NCI-H2107 (cell line): ENCODE data around the gene ARAP1.
A peak's percentile ranks its signal among the peaks of the same experiment; 100 is the strongest.

ENCODE experiments used
- DNase-seq: peaks from one replicate; lab custom pipeline; 2025; lab: John Stamatoyannopoulos, UW

ARAP1 gene

DNA sequence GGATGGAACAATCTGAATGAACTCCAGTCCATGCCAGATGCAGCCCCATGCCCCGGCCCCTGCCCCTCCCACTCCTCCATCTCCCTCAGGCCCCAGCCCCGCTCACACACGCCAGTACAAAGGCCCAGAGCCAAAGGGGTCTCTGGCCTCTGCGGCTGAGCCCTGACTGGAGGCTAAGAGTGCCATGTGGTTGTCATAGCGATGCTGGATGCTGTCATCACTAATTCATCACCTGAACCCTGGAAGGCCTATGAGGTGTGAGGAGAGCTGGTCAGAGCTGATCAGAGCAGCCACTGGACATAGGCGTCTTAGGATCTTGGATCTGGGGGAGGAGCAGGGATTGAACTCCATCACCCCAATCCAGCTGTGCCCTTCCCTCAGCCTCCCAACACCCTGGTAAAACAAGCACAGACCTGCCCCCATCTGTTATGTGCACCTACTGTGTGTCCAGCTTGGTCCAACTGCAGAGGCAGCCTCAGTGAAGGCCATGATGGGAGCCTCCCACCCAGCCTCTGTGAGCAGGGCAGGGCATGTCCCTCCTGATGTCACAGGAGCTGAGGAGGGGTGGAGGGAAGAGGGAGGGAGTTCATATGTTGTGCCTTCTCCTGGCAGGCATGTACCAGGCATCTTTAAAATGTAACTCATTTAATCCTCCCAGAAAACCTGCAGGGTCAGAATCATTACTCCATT lies 94.7 kb downstream of the ARAP1 start:
- no peak for DNase-seq

DNA sequence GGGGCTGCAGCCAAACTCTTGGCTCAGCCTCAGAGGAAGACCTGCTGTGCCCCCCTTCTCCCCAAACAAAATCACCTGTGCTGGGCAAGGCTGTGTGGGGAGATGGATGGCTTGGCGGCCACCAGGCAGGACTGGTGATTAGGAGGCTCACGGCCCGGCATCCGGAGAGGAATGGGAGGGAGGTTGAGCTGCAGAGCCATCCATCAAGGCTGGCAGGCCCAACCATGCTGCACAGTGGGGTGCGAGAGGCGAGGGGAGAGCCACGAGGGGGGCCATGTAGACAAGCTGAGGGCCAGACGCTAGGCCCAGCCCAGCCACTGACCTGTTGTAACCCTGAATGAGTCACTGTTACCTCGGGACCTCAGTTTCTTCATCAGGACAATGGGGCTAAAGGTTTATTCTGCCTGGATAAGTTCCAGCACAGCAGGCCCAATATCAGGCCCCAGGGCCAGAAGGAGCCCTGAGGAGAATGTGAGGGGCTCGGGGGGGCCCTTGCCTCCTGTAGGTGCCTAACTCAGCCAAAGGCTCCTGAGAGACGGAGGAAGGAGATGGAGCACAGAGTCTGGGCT lies 96.2 kb downstream of the ARAP1 start:
- DNase-seq = no peak

DNA sequence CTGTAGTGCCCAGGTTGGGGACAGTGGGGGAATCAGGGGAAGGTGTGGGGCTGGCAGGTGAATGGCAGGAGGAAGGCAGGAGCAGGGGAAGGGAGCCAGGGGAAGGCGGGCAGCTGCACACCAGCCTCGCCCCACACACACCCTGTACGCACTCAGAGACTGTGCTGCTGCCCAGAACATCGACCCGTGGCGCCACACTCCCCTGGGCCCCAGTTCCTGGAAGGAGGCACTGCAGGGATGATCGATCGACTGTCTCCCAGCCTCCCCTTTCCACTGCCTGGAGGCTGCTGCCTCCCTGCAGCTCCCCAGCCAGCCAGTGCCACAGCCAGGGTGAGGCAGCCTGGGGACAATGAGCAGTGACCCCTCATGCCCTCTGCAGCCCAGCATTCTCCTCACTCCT lies 97.2 kb downstream of the ARAP1 start:
- no peak for DNase-seq

DNA sequence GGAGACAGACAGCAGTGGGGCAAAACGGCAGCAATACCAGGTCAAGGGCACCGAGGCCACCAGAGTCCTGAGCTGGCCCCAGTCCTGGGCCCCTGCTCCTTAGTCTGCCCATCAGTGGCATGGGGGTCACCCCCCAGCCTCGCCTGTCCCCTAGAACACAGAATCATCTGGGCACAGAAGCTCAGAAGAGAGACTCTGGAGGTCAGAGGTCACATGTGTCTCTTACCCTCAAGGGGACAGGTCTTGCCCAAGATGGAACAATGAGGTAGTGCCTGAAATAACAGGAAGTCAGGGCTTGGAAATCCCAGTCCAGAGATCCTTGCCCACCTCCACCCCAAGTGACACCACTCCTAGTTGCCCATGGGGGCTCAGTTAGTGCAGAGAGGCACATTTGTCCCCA lies 98.6 kb downstream of the ARAP1 start:
- no peak for DNase-seq

DNA sequence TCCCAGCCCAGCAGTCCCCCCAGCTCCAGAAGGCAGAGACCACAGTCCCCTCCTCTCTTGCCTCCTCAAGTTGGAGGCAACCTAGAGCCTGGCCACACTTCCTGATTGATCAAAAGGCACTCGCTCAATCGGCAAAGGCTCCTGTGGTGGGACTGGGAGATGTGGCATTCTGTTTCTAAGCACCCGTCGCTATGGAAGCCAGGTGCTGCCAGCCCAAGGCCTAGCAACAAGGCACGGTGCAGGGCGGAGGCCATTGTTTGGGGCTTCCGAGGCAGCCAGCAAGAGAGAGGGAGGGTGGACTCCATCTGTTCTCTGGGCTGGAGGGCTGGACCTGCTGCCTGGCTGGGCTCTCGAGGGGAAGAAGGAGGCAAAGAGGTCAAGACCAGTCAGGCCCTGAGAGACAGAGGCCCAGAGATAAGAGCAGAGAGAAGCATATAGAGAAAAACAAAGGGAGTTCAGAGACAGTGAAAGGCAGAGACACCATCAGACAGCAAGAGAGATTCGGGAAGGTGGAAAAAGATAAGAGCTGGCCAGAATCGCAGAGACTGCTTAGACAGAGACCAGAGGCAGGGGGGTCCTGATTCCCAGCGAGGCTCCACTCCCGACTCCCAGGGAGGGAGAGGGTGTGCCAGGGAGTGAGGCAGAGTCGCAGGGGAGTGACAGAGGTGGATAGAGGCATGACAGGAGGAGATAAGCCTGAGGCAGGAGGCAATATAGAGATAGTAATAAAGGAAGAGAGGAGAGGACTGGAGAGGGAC lies 99.2 kb downstream of the ARAP1 start:
- peak; percentile 81 for DNase-seq

DNA sequence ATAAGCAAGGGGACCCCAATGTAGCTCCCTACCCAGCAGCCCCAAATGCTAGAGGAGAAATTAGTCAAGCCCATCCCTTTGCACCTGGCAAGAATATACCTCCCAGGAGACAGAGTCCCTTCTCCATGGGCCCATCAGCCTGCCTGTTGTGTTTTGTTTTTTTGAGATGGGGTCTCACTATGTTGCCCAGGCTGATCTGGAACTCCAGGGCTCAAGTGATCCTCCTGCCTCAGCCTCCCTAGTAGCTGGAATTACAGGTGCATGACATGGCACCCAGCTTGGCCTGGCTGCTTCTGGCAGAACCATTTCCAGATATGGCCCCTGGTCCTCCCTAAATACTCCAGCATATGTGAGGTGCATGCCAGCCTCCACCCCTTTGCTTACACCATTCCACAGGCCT lies 100.1 kb downstream of the ARAP1 start:
- DNase-seq = no peak

DNA sequence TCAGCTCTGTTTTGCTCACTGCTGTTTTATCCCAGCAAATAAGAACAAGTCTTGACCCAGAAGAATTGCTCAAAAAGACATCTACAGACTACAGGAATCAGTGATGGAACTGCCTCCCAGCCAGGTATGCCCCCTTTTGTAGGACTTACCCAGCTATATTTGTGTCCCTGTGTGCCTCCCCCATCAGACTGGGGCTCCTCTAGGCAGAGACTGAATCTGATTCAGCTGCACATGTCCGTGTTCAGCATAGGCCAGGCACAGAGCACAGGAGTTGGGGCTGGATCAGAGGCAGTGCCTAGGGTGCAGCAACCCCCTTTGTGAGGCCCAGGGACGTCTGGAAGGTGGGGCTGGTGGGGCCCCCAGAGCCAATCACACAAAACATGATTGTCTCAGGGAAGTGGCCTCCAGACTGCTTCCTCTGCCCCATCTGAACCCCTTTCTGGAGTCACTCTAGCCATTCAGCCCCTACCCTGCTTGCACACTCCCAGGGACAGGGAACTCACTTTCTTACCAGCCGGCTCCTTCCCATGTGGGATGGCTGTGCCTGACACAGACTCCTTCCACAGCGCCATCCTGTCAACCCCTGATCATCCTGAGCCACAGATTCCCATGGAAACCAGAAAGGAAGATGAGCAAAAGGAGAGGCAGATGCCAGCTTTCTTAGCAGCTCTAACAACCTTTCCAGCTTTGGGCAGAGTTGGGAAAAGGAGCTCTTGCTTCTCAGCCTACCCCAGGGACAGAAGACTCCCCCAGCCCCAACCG lies 102.8 kb downstream of the ARAP1 start:
- no peak for DNase-seq

DNA sequence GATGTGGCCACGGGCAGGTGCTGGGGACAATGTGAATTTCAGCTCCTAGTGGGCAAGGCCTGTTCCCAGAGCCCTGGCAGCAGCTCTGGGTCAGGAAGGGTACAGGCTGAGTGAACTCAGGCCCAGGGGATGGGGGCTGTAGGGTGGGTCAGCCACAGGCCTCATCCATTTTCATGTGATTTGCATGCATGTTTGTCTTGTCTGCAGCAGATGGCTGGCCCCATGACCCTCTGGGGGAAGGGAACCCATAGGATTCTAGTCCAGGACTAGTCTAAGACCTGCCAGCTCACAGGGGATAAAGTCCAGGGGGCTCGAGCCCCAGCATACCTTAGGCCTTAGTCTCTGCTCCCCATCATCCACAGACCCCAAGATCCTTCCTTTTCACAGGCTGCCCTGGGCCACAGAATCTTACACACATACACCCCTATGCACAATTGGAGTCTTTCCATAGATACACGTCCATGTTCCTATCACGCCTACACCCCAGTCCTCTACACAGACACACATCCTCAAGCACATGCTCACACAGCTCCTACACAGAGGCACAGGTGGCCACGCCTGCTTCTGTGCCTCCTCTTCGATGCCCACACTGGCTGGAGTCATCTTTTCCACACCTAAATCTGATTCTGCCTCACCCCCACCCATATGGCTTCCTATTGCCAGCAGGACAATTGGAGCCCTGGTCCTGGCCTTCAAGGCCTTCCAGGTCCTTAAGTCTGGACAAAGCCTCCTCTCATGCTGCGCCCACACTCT lies 103.6 kb downstream of the ARAP1 start:
- no peak for DNase-seq

DNA sequence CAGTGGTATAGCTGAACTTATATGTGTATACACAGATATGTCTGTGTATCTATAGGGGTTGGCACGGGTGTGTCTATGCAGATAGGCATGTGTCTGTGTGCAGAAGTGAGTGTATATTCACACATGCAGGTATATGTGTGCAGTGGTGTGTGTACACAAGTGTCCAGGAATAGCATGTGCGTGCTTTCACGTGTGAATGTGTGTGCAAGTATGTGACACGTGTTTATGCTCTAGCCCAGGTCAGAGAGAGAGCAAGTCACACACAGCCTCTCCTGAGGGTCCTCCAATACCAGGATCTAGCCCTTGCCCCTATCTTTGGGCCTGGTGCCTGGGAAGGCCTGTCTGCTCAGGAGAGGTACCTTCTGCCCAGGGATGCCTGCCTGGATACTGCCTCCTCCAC lies 104.3 kb downstream of the ARAP1 start:
- no peak for DNase-seq

DNA sequence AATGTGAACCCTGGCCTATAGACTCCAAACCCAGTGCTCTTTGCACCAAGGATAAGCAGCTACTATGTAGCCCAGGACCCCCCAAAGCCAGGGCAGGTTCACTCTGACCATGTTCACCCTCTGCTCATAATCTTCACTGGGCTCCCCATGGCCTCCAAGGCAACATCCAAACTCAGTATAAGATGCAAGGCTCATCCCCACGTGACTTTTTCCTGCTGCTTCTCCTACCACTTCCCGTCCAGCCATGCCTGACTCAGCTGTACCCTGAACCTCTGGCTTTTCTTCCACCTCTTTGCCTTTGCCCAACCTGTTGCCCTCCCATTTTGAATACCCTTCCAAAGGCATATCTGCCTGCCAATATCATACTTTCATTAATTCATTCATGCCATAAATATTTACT lies 105.7 kb downstream of the ARAP1 start:
- DNase-seq = no peak

DNA sequence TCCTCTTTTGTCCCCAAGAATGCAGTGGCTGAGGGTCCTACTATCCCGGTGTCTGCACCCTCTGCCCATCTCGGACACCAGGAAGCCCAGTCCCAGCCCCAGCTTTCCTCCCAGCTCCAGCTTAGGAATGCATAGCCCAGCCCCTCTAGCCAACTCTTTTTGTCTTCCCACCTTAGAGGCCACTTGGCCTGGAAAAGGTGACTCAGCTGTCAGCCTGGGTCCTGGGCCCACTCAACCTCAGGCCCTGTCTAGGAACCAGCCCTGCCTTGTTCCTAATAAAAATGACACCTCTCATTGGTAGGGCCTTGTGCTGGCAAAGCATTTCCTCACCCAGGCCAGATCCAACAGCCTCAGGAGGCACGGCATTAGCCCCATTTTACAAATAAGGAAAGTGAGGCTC lies 106.2 kb downstream of the ARAP1 start:
- DNase-seq = no peak

DNA sequence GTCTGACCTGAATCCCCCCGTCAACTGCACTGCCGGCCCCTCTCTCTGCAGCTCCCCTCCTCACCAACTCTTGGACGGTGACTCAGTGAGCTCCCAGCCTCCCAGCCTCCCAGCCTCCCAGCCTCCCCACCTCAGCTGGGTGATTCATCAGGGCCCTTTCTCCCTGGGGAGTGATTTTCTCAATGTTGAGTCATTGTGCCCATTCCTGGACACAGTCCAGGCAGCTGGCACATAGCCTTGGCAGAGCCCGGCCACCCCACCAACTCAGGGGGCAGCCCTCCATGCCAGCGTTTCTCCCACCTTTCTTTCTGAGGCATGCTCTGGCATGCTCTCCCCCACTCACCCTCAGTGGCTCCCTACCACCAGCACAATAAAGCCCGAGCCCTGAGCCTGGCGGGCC lies 108.7 kb downstream of the ARAP1 start:
- no peak for DNase-seq

DNA sequence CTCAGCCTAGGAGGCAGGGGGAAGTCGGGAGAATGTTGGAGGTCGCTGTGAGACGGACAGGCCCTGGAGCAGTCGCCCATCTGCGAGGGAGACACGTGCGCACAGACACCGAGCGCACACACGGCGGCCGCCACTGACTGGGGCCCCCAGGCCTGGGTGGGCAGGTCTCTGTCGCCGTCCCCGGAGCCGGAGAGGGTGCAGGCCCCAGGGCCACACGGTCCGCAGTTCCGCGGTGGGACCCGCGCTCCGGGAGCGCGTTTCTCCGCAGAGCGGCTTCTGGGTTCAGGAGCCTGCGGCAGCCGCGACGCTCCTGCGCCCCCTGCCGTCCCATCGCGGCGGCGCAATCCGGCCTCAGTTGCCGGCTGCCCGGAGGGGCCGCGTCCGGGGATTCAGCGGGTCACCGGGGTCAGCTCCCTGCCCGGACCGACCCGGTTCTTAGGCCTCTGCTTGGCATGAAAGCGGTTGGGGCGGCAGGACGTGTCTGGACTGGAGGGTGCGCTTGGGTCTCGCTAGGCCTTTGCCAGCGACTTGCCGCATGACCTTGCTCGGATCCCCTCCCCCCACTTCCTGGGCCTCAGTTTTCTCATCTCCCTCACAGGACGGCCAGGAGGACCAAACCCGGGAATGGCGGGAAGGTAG lies 109.2 kb downstream of the ARAP1 start:
- DNase-seq = no peak

DNA sequence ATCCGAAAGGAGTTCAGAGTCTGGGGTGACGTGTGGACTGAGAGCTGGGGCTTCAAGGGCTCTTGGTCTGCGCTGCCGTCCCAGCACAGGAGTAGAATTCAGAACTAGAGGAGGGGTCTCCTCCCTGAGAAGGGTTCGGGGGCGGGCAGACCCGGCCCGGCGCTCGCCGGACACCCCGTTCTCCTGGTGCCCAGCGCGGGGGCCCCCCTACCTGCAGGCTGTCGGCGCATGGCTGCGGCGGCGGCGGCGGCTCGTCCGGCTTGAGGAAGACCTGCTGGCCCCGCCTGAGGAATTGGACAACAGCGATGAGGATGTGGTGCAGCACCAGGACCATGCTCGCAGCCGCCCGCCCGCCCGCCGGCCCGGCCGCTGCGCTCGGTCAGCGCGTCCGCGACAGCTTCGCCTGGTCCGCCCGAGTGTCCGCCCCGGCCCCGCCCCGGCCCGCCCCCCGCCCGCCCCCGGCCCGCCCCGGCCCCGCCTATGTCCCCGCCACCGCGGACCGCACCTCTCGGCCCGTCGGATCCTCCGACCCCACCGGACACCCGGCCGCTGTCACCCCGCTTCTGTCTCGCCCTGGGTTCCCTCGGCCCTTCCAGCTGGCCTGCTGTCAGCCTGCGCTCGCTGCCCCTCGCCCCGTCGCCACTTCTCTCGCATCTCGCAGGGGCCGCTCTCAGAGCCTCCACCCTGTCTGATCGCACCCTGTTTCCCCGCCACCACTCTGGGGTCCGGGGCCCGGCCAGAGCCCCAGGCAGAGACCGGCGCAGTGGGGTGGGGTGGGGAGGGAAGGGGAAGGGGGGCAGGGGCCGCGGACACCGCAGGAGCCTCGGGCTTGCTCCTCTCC lies 109.9 kb downstream of the ARAP1 start:
- DNase-seq = no peak

DNA sequence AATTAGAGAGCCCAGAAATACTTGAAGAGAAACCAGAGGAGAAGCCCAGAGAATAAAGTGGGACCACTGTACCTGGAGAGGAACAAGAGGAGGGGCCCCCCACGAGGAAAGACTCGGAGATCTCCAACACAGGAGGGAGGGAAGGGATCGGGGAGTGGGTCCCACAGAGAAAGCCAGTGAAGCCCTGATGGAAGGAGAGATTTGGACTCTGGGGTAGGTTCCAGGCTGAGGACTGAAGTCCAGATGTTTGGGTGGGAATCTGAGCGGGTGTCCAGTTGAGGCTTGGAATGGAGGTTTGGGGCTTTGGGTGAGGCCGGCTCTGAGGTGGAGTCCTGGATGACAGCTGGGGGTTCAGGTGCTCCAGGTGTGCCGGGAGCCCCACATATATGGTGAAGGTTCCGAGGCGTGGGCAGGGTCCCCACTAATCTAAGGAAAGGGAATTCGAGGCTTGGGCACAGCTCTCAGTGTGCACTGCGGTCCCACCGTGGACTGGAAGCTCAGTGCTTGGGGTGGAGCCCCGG lies 110.6 kb downstream of the ARAP1 start:
- no peak for DNase-seq

DNA sequence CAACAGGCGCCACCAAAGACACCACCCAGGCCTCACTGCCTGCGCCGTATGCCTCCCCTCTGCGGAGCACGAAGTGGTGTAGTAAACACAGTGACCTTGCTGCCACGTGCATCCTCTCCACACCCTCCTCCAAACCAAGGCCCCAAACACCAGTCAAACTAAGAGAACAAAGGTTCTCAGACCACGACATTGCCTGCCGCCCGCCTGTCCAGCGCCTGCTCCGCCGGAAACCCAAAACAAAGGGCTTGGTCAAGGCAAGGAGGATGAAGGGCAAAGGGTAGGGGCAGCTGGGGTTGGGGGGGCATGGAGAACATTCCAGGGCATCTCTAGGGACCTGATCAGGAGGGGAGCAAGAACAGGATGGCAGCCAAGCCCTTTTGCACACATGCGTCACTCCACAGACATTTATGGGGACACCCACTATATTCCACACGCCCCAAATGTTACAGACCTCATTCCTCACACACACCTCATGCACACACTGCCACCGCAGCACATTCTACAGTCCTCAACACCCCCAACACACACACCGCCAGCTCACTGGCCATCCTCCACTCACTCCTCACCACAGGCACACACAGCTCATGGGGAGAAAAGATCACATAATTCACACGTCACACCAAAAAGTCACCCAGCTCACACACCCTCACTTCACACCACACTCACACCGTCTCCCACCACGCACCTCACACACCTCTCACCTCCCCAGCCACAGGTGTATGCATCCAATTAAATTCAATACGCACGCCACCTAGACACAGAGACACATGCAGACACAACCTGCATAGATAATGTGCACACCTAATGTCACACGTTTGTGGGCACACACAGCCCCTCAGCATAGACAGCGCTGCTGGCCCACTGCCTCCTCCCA lies 112.5 kb downstream of the ARAP1 start:
- DNase-seq = no peak

DNA sequence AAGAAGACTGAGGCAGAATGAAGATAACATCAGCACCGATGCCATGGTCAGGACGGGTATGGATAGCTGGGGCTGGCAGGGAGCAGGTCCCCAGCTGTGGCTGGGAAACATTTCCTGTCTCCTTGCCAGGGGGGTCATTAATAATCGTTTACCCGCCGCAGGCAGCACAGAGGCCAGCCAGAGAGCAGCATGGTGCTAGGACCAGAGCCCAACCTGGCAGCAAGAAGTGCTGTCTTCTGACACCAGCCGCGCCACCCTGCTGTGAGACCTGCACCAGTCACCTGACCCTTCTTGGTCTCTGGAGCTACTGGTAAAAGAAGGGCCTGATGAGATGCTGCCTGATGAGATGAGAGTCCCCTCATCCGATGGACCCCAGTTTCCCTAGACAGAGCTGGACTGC lies 114.3 kb downstream of the ARAP1 start:
- DNase-seq = no peak

DNA sequence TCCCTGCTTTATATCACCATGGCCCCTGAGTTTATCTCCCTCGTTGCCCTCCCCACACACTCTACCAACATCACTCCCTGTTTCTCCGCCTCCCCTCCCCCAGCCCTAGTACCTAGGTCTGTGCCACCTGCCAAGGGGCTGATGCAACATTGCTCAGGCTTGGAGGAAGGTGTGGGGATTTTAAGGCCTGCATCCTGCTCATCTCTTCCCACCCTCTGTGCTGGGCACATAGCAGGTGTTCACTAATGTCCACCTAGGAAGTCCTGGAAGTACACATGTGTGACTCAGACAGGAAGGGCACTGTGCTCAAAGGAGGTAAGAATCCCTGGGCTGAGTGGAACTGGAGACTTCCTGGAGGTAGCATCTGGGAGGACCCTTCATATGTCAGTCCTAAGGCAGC lies 115.0 kb downstream of the ARAP1 start:
- DNase-seq = no peak

DNA sequence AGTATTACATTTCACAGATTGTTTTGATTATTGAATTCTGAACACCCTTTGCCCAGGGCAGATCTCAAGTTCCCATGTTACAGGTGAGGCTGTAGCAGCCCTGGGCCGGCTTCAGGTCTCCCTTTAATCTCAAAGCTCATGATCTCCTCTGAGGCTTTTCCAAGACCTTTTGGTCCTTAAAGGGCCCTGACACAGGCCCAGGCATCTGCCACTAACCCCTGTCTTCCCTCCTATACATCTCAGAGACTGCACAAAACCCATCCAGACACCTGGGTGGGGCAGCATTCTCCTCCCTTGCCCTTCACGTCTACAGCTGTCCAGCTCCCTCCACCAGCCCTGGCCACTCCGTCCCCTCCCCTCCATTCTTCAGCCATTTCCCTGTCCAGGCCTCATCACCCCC lies 115.8 kb downstream of the ARAP1 start:
- DNase-seq = no peak
